GM13977 (cell line): ENCODE data around the gene PPP1R14B.

Source experiments
- DNase-seq: peaks from one replicate; pipeline ENCODE4 v3.0.0; 2012; ENCODE audit warnings: low spot score
- in situ Hi-C: fragments of 300-500 bp; cut with MboI; formaldehyde crosslinking; loops from one replicate; pipeline ENCODE4 v1.12.0; 2022; ENCODE audit warnings: low sequenced_read_pairs, low pct_unique_long_range_greater_than_20kb, mixed read lengths, inconsistent platforms; ENCODE audit not compliant: unreplicated experiment
- TF ChIP-seq, protein P1 (sequence below): IDR thresholded peaks from 2 replicates; pipeline ENCODE4 v1.5.1; 2012; ENCODE audit warnings: mild to moderate bottlenecking, control low read depth; ENCODE audit not compliant: insufficient read depth; ENCODE audit errors: extremely low read depth, missing control alignments

The PPP1R14B gene

DNA sequence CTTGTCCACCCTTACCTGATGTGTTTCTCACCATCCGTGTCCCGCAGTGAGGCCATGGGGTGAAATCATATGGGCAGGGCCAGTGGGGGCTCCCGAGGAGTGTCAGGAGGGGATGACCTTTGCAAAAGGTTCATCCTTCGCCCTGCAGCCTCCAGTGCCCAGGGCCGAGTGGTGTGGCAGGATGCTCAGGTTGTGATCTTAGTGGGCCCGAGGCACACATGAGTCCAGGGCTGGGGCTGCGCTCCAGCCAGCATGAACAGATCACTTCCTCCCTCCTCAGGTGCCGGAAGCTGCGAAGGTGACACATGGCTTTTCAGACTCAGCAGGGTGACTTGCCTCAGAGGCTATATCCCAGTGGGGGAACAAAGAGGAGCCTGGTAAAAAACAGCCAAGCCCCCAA, 8.7 kb downstream of the PPP1R14B start:
- in situ Hi-C loops = no loop called here
- no peak for DNase-seq
- TF ChIP-seq, protein P1, sequence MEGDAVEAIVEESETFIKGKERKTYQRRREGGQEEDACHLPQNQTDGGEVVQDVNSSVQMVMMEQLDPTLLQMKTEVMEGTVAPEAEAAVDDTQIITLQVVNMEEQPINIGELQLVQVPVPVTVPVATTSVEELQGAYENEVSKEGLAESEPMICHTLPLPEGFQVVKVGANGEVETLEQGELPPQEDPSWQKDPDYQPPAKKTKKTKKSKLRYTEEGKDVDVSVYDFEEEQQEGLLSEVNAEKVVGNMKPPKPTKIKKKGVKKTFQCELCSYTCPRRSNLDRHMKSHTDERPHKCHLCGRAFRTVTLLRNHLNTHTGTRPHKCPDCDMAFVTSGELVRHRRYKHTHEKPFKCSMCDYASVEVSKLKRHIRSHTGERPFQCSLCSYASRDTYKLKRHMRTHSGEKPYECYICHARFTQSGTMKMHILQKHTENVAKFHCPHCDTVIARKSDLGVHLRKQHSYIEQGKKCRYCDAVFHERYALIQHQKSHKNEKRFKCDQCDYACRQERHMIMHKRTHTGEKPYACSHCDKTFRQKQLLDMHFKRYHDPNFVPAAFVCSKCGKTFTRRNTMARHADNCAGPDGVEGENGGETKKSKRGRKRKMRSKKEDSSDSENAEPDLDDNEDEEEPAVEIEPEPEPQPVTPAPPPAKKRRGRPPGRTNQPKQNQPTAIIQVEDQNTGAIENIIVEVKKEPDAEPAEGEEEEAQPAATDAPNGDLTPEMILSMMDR = no peak

DNA sequence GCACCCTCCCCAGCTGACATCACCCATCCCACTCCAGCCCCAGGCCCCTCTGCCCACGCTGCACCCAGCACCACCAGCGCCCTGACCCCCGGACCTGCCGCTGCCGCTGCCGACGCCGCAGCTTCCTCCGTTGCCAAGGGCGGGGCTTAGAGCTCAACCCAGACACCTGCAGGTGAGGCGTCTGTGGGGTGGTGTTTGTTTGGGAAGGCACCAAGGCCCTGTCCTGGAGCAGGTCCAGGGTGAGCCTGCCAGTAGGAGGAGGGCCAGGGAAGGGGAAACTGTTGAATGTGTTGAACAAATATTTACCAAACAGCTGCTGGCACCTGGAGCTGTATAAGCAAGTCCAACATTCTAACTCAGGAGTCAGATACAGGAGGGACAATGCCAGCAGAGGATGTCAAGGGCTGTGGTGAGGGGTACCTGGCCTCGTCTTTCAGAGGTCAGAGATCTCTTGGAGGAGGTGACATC, 9.2 kb downstream of the PPP1R14B start:
- DNase-seq = no peak
- in situ Hi-C loops = no loop called here
- TF ChIP-seq, protein P1 = no peak

DNA sequence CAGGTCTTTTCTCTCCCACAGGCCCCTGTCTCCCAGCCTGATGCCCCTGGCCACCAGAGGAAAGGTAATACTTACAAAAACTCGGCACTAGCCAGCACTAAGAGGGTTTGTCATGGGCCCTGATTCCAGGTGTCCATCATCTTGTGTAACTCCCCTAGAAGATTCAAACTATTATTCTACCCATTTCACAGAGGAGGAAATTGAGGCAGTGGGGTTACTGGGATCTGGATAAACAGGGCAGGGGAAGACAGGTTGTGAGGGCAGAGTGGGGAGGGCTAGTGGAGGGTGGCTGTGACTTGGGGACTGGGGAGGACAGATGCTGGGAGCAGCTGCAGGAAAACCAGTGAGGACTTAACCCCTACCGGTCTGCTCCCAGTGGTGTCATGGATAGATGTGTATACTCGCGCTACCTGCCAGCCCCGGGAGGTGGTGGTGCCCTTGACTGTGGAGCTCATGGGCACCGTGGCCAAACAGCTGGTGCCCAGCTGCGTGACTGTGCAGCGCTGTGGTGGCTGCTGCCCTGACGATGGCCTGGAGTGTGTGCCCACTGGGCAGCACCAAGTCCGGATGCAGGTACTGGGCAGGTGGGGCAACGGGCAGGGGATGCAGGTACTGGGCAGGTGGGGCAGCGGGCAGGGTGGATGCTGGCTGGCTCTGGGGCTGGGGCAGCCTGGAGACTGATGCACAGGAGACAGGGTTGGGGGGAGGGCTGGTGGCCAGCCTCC, 11.1 kb downstream of the PPP1R14B start:
- in situ Hi-C loops = no loop called here
- no peak for DNase-seq
- TF ChIP-seq, protein P1 = no peak

DNA sequence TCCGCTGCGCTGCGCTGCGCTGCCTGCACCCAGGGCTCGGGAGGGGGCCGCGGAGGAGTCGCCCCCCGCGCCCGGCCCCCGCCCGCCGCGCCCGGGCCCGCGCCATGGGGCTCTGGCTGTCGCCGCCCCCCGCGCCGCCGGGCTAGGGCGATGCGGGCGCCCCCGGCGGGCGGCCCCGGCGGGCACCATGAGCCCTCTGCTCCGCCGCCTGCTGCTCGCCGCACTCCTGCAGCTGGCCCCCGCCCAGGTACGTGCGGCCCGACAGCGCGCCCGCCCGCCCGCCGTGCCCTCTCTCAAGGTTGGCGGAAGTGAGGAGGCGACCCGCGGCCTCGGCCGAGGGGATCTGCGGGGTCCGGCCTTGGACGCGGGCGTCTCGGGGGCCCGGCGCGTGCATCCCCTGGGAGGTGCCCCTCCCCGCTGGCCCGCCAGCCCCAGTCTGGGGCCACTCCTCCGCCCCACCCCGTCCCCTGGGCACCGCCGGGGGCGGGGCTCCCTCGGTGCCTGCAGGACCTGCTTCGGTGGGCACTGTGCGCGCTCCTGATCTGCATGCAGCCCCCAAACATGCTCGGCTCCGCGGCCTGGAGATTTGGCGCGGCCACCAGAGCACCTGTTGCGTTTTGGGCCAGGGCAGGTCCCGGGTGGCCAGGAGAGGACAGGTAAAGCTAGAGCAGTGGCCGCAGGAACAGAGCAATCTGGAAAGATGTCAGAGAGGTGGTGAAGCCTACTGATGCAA, 11.9 kb downstream of the PPP1R14B start:
- in situ Hi-C loops = no loop called here

DNA sequence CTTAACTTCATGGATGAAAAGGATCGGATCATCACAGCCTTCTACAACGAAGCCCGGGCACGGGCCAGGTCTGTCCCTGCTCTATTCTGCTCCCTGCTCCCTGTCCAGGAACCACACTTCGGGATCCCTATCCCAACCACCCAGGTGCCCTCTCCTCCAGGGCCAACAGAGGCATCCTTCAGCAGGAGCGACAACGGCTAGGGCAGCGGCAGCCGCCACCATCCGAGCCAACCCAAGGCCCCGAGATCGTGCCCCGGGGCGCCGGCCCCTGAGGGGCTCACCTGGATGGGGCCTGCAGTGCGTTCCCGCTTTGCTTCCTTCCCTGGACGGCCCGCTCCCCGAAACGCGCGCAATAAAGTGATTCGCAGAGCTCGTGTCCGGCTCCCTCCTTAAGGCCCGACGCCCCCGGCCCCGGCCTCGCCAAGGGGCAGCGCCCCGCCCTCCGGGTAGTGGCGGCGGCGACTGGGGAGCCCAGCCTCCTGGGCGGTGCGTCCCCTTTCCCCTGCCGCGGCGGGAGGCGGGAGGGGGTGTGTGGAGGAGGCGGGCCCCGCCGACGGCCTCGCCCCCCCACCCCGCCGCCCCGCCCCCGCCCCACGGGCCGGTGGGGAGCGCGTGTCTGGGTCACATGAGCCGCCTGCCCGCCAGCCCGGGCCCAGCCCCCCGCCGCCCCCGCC, 12.7 kb downstream of the PPP1R14B start, which contains the start of gene VEGFB:
TSS of gene VEGFB (plus strand) at position 672 of the 674 bp plus-strand sequence. CDS start 250 bp downstream, outside the sequence.
- DNase-seq = peak; percentile 90
- in situ Hi-C loops = no loop called here
- TF ChIP-seq, protein P1 = no peak

More for the DNA sequence above, 11.9 kb downstream of the PPP1R14B start:
- DNase-seq = no peak
- TF ChIP-seq, protein P1 = no peak

DNA sequence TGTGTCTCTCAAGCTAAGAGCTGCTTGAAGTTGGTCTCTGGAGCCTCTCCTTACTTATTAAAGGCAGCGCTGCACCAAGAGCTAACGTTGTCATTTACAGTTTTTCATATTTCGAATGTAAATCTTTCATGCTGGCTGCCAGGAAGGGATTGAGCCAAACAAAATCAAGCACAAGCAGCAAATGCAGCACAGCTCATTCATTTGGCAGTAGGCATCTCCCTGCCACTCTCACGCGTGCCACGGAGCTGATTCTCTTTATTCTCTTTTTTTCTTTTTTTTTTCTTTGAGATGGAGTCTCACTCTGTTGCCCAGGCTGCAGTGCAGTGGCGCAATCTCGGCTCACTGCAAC, 13.8 kb downstream of the PPP1R14B start:
- TF ChIP-seq, protein P1 = no peak
- in situ Hi-C loops = no loop called here
- DNase-seq = no peak
